Astrocyte of the spinal cord (primary cell): Measurements from ENCODE around the gene GTF3C4.

Experiments used
- DNase-seq: peaks from one replicate; pipeline ENCODE4 v3.0.0; 2011; ENCODE audit warnings: low read depth, low spot score
- H3K4me3 ChIP-seq: 2 replicates; pipeline ENCODE4 v1.5.1; 2011; ENCODE audit warnings: low read depth, mild to moderate bottlenecking, low read length, moderate library complexity
- CTCF ChIP-seq: IDR thresholded peaks from 2 replicates; pipeline ENCODE4 v1.5.1; 2012; ENCODE audit warnings: low read depth, mild to moderate bottlenecking, low read length, inconsistent platforms
- in situ Hi-C: cut with HindIII; loops from 2 replicates; pipeline ENCODE4 v1.10.0; 2017; ENCODE audit warnings: low sequenced_read_pairs

GTF3C4 gene

GRCh38 chr9:132670457-132671391, at the start of gene GTF3C4:
Gene GTF3C4, plus strand, starts transcription at chr9:132670464. Its CDS starts 135 bp downstream, at chr9:132670599.
- no peak for TF ChIP-seq CTCF
- H3K4me3 ChIP-seq: peak within 1 kb of the TSS; percentile 85
- DNase-seq: no peak
- in situ Hi-C loops: no loop called here

GRCh38 chr9:132622159-132622558, 48.1 kb upstream of the GTF3C4 start:
- in situ Hi-C loops: no loop called here
- peak; percentile 14 for DNase-seq
- no peak for TF ChIP-seq CTCF
- H3K4me3 ChIP-seq: no peak overlapping the region

GRCh38 chr9:132626285-132626684, 44.0 kb upstream of the GTF3C4 start:
- TF ChIP-seq CTCF: no peak
- no peak overlapping the region for H3K4me3 ChIP-seq
- no peak for DNase-seq
- in situ Hi-C loops: no loop called here

- in situ Hi-C loops: no loop called here
- DNase-seq: no peak
Observed at GRCh38 chr9:132627106-132627505, 43.2 kb upstream of the GTF3C4 start.

GRCh38 chr9:132627594-132627993, 42.7 kb upstream of the GTF3C4 start:
- in situ Hi-C loops: no loop called here
- no peak for DNase-seq
- H3K4me3 ChIP-seq: no peak overlapping the region
- TF ChIP-seq CTCF: no peak

More at GRCh38 chr9:132627106-132627505, 43.2 kb upstream of the GTF3C4 start:
- no peak for TF ChIP-seq CTCF
- no peak overlapping the region for H3K4me3 ChIP-seq

- in situ Hi-C loops: no loop called here
- no peak for TF ChIP-seq CTCF
- no peak for DNase-seq
- no peak overlapping the region for H3K4me3 ChIP-seq
Observed at GRCh38 chr9:132628746-132629145, 41.5 kb upstream of the GTF3C4 start.
